ENCODE results near the gene NCBP2. TPM values are rescaled to one million over a fixed set of nuclear protein-coding genes. Genes with fewer than 3 reads are reported as not detected.
A peak's percentile ranks its signal among the peaks of the same experiment; 100 is the strongest.

The NCBP2 gene
- total RNA-seq, 1 donor from 2014 or later, result 29.4 TPM

DNA sequence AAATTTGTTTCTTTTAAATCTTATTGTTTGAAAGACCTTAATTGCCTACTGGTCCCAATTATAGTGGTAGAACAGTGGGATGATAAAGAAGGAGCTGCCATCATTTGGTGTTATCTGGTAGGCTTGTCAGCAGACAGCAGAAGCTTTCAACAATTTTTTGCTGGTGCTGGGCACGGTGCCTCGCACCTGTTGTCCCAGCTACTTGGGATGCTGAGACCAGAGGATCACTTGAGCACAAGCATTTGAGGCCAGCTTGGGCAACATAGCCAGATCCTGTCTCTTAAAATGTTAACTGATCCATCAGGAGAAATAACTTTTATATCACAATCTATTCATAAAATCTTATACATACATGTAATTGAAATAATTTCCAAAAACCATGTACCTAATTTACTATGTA, 38.6 kb downstream of the NCBP2 start:
- DNase-seq, result no peak
- intact Hi-C loops (cut with DNase I), result no loop called here
- no peak for ATAC-seq (ENCODE audit: poor library complexity)

DNA sequence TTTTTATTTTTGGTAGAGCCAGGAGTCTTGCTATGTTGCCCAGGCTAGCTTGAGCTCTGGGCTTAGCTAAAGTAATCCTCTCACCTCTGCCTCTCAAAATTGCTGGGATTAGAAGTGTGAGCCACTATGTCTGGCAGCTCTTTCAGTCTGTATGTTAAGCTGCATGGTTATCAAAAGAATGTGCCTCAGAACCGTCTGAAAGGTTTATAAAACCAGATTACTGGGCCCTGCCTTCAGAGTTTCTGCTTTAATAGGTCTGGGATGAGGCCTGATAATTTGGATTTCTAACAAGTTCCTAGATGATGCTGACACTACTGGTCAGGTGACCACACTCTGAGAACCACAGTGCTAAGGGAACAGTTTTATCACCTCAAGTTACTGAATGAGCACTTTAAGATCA, 40.0 kb downstream of the NCBP2 start:
- no peak for DNase-seq

DNA sequence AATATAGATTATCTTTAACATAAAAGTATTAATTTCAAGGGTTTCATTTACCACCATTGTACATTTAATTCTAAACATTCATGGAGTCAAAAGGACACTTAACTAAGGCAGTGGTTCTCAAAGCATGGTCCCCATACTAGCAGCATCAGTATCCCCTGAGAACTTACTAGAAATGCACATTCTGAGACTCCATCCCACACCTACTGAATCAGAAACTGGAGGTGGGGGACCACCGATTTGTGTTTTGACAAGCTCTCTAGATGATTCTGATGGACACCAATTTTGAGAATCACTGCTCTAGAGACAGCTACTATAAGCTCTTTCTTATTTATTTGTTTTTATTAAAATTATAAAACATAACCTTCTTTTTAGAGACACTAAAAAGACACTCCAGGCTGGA, 40.6 kb downstream of the NCBP2 start:
- no peak for ATAC-seq (ENCODE audit: poor library complexity)
- intact Hi-C loops (cut with DNase I), result no loop called here
- DNase-seq, result no peak

More for the DNA sequence above, 40.0 kb downstream of the NCBP2 start:
- ATAC-seq (ENCODE audit: poor library complexity), result no peak
- intact Hi-C loops (cut with DNase I), result no loop called here

DNA sequence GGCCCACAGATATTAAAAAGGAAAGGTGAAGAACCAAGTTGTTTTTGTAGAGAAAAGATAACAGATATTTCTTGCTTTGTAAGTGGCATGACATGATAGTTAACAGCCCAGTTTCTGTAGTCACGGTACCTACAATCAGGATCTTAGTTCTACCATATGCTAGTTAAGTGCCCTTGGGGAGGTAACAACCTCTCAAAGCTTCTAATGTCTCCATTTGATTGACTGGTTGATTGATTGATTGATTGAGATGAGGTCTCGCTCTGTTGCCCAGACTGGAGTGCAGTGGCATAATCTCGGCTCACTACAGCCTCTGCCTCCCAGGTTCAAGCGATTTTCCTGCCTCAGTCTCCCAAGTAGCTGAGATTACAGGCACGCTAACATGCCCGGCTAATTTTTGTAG, 46.1 kb downstream of the NCBP2 start:
- ATAC-seq (ENCODE audit: poor library complexity) (no peak), DNase-seq (no peak)
- intact Hi-C loops (cut with DNase I), result no loop called here

DNA sequence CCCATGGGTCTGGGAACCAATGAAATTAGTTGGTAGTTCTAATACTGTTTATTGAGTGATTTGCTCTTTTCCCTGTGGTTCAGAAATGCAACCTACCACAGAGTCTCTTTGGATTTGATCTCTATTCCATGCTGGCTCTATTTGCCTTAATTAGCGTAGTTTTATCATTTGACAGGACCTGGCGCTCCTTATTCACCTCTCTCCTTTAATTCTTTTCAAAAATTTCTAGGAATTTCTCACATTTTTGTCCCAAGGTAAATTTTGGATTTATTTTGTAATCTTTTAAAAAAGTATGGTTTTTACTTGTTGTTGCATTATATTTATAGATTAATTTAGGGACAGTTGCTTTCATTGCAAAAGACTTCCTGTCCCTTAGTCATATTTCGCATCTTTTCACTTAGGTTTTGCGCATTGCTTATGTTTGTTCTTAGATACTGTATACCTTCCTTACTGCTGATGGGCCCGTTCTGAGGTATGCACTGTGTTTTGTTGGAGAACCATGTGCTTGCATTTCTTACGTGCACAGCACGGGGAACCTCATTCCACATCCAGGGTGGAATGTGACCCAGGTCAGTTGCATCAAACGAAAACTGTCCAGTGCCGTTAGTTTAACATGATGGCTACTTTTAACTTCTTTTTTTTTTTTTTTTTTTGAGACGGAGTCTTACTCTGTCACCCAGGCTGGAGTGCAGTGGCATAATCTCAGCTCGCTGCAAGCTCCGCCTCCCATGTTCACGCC, 47.6 kb downstream of the NCBP2 start:
- intact Hi-C loops (cut with DNase I), result no loop called here
- ATAC-seq (ENCODE audit: poor library complexity) (no peak), DNase-seq (no peak)

DNA sequence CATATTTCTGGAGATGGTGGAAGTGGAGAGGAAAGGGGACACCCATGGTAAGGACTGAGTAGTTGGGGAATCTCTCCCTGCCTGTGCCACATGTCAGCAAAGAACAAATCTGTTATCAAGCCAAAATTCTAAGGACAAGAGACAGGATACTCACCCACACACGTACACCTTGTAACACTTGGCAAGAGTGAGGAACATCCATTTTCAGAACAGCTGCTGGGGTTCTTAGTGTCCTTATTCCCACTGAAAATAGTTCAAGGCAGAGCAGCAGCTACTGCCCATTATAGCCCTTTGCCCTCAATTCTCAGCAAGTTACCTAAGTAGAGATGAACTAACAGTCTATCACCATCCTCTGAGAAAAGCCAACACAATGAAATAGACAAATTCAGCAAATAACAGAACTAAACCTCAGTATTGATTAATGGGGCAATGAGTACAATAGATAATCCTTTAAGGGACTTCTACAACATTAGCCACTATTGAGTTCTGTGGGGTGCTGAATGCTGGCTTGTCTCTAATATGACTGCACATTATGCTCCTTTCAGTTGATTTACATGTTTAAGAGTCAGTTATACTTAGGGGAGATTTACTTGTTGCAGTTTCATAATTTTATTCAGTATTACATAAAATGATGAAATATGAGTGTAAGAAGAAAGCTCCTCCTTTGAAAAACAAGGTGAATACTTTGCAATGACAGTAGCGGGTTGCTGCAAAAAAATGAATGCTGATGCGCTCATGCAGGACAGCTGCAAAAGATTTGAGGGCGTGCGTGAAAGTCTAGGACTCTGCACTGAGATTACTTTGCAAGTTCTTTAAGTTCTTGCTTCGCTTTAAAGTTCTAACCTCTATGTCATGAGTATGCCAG, 52.3 kb downstream of the NCBP2 start:
- ATAC-seq (ENCODE audit: poor library complexity), result peak; percentile 38
- DNase-seq, result no peak
- intact Hi-C loops (cut with DNase I), result no loop called here

DNA sequence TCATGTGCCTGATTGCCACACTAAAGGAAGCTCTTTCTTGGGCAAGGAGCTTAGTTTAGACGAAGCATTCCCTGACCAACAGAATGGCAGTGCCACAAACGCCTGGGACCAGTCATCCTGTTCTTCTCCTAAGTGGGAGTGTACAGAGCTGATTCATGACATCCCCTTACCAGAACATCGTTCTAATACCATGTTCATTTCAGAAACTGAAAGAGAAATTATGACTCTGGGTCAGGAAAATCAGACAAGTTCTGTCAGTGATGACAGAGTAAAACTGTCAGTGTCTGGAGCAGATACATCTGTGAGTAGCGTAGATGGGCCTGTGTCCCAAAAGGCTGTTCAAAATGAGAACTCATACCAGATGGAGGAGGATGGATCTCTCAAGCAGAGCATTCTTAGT, 56.2 kb downstream of the NCBP2 start:
- DNase-seq, result no peak
- intact Hi-C loops (cut with DNase I), result no loop called here
- no peak for ATAC-seq (ENCODE audit: poor library complexity)

Other genes with a start within 250 kb of the NCBP2 start
- 0.91 TPM for gene CEP19, start 230.3 kb downstream of the NCBP2 start, total RNA-seq
- gene PIGX, start 230.2 kb downstream of the NCBP2 start, total RNA-seq, result 13.9 TPM
- 40.6 TPM for gene PAK2, start 202.7 kb downstream of the NCBP2 start, total RNA-seq
- 18.0 TPM for gene SENP5, start 74.6 kb downstream of the NCBP2 start, total RNA-seq
- 2.2 TPM for gene PIGZ, start 26.3 kb upstream of the NCBP2 start, total RNA-seq
- 3.1 TPM for gene MELTF, start 87.3 kb upstream of the NCBP2 start, total RNA-seq

Data from Right ventricle myocardium superior (tissue), 1 donor.